HG02840 (cell line): ENCODE measurements around the gene GTF3C5.
"Not testable (repeated sequence)": the region's sequence is repeated elsewhere in the genome, so short reads cannot be mapped to it uniquely, and the experiment has no call there.

Source experiments
- ATAC-seq: cut with Tn5 transposase; IDR thresholded peaks from one replicate; pipeline ENCODE4 v1.9.1; 2021; ENCODE audit warnings: mild to moderate bottlenecking, moderate library complexity, moderate number of reproducible peaks; ENCODE audit not compliant: unreplicated experiment, low FRiP score

Gene GTF3C5

DNA sequence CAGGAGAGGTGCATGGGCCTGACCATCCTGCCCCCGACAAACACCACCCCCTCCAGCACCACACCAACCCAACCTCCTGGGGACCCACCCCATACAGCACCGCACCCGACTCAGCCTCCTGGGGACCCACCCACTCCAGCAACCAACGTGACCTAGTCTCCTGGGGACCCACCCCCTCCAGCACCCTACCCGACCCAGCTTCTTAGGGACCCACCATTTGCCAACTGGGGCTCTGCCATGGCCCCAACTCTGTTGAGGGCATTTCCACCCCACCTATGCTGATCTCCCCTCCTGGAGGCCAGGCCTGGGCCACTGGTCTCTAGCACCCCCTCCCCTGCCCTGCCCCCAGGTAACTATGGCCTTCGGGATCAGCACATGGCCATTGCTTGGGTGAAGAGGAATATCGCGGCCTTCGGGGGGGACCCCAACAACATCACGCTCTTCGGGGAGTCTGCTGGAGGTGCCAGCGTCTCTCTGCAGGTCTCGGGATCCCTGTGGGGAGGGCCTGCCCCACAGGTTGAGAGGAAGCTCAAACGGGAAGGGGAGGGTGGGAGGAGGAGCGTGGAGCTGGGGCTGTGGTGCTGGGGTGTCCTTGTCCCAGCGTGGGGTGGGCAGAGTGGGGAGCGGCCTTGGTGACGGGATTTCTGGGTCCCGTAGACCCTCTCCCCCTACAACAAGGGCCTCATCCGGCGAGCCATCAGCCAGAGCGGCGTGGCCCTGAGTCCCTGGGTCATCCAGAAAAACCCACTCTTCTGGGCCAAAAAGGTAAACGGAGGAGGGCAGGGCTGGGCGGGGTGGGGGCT, 35.6 kb downstream of the GTF3C5 start:
- ATAC-seq = no peak

DNA sequence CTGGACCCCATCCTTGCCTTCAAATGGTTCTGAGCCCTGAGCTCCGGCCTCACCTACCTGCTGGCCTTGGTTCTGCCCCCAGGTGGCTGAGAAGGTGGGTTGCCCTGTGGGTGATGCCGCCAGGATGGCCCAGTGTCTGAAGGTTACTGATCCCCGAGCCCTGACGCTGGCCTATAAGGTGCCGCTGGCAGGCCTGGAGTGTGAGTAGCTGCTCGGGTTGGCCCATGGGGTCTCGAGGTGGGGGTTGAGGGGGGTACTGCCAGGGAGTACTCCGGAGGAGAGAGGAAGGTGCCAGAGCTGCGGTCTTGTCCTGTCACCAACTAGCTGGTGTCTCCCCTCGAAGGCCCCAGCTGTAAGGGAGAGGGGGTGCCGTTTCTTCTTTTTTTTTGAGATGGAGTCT, 36.2 kb downstream of the GTF3C5 start:
- ATAC-seq = no peak

DNA sequence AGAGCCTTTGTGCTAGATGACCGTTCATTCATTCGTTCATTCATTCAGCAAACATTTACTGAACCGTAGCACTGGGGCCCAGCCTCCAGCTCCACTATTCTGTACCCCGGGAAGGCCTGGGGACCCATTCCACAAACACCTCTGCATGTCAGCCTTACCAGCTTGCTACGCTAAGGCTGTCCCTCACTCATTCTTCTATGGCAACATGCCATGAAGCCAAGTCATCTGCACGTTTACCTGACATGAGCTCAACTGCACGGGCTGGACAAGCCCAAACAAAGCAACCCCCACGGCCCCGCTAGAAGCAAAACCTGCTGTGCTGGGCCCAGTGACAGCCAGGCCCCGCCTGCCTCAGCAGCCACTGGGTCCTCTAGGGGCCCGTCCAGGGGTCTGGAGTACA, 37.0 kb downstream of the GTF3C5 start:
- no peak for ATAC-seq

GRCh38 chr9:133068431-133068830, 37.6 kb downstream of the GTF3C5 start:
- ATAC-seq = not testable (repeated sequence)

DNA sequence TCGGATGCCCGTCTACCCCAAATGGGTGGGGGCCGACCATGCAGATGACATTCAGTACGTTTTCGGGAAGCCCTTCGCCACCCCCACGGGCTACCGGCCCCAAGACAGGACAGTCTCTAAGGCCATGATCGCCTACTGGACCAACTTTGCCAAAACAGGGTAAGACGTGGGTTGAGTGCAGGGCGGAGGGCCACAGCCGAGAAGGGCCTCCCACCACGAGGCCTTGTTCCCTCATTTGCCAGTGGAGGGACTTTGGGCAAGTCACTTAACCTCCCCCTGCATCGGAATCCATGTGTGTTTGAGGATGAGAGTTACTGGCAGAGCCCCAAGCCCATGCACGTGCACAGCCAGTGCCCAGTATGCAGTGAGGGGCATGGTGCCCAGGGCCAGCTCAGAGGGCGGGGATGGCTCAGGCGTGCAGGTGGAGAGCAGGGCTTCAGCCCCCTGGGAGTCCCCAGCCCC, 39.7 kb downstream of the GTF3C5 start:
- not testable (repeated sequence) for ATAC-seq

DNA sequence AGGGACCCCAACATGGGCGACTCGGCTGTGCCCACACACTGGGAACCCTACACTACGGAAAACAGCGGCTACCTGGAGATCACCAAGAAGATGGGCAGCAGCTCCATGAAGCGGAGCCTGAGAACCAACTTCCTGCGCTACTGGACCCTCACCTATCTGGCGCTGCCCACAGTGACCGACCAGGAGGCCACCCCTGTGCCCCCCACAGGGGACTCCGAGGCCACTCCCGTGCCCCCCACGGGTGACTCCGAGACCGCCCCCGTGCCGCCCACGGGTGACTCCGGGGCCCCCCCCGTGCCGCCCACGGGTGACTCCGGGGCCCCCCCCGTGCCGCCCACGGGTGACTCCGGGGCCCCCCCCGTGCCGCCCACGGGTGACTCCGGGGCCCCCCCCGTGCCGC, 40.2 kb downstream of the GTF3C5 start:
- ATAC-seq = not testable (repeated sequence)

DNA sequence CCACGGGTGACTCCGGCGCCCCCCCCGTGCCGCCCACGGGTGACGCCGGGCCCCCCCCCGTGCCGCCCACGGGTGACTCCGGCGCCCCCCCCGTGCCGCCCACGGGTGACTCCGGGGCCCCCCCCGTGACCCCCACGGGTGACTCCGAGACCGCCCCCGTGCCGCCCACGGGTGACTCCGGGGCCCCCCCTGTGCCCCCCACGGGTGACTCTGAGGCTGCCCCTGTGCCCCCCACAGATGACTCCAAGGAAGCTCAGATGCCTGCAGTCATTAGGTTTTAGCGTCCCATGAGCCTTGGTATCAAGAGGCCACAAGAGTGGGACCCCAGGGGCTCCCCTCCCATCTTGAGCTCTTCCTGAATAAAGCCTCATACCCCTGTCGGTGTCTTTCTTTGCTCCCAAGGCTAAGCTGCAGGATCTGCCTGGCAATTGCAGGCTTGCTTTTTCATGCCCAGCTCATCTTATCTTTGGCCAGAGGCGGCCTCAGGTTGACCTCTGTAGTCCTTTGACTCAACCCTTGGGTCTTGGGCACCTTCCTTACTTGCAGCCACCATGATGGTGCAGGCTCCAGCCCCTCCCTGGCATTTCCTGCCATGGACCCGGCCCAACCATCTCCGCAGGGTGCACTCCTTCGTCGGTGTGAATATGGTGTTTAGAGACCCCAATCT, 40.8 kb downstream of the GTF3C5 start:
- no peak for ATAC-seq

DNA sequence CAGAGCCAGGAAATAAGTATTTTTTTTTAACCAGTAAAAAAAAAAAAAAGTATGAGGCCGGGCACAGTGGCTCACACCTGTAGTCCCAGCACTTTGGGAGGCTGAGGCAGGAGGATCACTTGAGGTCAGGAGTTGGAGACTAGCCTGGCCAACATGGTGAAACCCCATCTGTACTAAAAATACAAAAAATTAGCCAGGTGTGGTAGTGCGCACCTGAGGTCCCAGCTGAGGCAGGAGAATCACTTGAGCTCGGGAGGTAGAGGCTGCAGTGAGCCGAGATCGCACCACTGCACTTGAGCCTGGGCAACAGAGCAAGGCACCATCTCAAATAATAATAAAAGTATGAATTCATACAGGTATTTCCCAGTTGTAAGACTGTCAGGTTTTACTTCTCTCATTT, 41.4 kb downstream of the GTF3C5 start:
- ATAC-seq = not testable (repeated sequence)

- no peak for ATAC-seq
Observed at GRCh38 chr9:133073086-133074014, 42.6 kb downstream of the GTF3C5 start.

- no peak for ATAC-seq
Observed at GRCh38 chr9:133074111-133074651, 43.4 kb downstream of the GTF3C5 start.

- no peak for ATAC-seq
Observed at GRCh38 chr9:133075925-133076630, 45.3 kb downstream of the GTF3C5 start.

DNA sequence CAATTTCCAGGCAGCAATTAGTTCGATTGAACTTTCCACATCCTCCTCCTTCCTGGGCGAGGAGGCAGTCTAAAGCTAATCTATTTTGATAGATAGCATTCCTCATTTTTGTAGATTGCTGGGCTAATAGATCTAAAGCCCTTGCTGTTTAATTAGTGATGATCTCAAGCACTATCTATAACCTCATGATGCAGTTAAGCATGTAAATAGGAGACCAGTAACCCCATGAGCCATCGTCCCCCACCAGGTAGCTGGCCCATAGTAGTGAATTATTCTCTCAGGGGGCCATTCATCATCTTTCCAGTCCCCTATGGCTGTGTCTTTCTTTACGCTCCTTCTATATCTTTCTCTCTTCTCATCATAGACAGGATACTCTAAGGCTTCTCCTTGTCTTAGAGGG, 45.9 kb downstream of the GTF3C5 start:
- no peak for ATAC-seq

GRCh38 chr9:133078486-133078885, 47.7 kb downstream of the GTF3C5 start:
- no peak for ATAC-seq

DNA sequence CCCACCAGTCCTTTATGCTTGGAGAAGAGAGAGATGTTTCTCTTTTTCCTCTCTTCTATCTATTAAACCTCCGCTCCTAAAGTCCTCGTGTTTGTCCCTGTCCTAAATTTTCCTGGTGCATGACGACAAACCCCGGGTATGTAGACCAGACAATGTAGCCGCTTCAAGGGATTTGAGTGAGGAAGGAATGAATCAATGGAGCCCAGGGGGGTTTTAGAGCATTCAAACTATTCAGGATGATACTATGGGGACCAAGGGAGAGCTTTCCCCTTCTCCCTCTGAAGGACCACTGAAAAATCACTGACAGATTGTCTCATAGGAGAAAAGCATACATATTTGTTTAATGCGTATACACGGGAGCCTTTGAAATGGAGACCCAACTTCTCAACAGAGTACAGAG, 49.4 kb downstream of the GTF3C5 start:
- no peak for ATAC-seq

DNA sequence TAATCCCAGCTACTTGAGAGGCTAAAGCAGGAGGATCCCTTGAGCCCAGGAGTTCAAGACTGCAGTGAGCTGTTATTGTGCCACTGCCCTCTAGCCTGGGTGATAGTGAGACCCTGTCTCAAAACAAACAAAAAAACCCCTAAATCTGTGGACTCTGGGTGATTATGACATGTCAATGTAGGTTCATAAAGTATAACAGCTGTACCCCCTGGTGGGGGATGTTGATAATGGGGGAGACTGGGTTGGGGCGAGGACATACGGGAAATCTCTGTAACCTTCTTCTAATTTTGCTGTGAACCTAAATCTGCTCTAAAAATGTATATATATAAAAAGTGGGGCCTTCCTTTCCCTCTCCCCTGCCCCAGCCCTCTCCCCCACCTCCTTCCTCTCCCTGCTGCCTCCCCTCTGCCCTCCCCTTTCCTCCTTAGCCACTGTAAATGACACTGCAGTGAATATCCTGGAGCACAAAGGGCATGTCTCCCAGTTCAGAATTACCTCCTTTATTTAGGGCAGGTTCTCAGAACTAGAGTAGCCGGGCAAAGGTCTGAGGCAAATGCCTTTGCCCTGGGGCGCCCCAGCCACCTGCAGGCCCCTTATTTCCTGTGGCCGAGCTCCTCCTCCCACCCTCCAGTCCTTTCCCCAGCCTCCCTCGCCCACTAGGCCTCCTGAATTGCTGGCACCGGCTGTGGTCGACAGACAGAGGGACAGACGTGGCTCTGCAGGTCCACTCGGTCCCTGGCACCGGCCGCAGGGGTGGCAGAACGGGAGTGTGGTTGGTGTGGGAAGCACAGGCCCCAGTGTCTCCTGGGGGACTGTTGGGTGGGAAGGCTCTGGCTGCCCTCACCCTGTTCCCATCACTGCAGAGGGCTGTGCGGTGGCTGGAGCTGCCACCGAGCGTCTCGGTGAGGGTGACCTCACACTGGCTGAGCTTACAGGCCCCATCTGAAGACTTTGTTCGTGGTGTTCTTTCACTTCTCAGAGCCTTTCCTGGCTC, 50.3 kb downstream of the GTF3C5 start:
- ATAC-seq = not testable (repeated sequence)

GRCh38 chr9:133081957-133082644, 51.3 kb downstream of the GTF3C5 start:
- not testable (repeated sequence) for ATAC-seq

GRCh38 chr9:133083688-133084087, 52.9 kb downstream of the GTF3C5 start:
- not testable (repeated sequence) for ATAC-seq

DNA sequence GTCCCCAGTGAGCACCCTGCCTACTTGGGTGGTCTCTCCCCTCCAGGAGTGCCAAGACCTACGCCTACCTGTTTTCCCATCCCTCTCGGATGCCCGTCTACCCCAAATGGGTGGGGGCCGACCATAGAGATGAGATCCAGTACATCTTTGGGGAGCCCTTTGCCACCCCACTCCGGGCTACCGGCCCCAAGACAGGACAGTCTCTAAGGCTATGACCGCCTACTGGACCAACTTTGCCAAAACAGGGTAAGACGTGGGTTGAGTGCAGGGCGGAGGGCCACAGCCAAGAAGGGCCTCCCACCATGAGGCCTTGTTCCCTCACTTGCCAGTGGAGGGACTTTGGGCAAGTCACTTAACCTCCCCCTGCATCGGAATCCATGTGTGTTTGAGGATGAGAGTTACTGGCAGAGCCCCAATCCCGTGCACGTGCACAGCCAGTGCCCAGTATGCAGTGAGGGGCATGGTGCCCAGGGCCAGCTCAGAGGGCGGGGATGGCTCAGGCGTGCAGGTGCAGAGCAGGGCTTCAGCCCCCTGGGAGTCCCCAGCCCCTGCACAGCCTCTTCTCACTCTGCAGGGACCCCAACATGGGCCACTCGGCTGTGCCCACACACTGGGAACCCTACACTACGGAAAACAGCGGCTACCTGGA, 55.5 kb downstream of the GTF3C5 start:
- not testable (repeated sequence) for ATAC-seq
